SK-N-MC (cell line): ENCODE results near the gene ENG.

Experiments
- EZH2 ChIP-seq: fragments of 200-600 bp; sonication (generic); IDR thresholded peaks from one replicate; pipeline ENCODE4 v1.6.1; 2017; ENCODE audit warnings: antibody characterized with exemption
- POLR2AphosphoS5 ChIP-seq: IDR thresholded peaks from 2 replicates; pipeline ENCODE4 v1.6.1; 2012; ENCODE audit warnings: mild to moderate bottlenecking, low read depth, low read length, borderline replicate concordance

- no peak for TF ChIP-seq EZH2
- no peak for TF ChIP-seq POLR2AphosphoS5
These were observed 20.1 kb upstream of the ENG start for GRCh38 chr9:127874301-127875221.
